Mucosa of stomach (tissue), 1 donor: Measurements from ENCODE around the gene MEGF6.

Source experiments
- H3K27me3 ChIP-seq: one replicate; pipeline ENCODE4 v1.7.0; 2013; ENCODE audit warnings: mild to moderate bottlenecking, low read length; ENCODE audit not compliant: control insufficient read depth, insufficient read depth
- H3K36me3 ChIP-seq: one replicate; pipeline ENCODE4 v1.7.0; 2013; ENCODE audit warnings: low read length; ENCODE audit not compliant: control insufficient read depth, insufficient read depth
- H3K4me1 ChIP-seq: one replicate; pipeline ENCODE4 v1.7.0; 2013; ENCODE audit warnings: mild to moderate bottlenecking, low read length; ENCODE audit not compliant: control insufficient read depth, insufficient read depth
- H3K4me3 ChIP-seq: one replicate; pipeline ENCODE4 v1.7.0; 2013; ENCODE audit warnings: low read length
- H3K9ac ChIP-seq: one replicate; pipeline ENCODE4 v1.7.0; 2013; ENCODE audit warnings: mild to moderate bottlenecking, low read length, moderate library complexity
- H3K9me3 ChIP-seq: one replicate; pipeline ENCODE4 v1.7.0; 2013; ENCODE audit warnings: mild to moderate bottlenecking, low read length, moderate library complexity; ENCODE audit not compliant: control insufficient read depth
- donor health status: Pancreatic carcinoma.

Gene MEGF6

DNA sequence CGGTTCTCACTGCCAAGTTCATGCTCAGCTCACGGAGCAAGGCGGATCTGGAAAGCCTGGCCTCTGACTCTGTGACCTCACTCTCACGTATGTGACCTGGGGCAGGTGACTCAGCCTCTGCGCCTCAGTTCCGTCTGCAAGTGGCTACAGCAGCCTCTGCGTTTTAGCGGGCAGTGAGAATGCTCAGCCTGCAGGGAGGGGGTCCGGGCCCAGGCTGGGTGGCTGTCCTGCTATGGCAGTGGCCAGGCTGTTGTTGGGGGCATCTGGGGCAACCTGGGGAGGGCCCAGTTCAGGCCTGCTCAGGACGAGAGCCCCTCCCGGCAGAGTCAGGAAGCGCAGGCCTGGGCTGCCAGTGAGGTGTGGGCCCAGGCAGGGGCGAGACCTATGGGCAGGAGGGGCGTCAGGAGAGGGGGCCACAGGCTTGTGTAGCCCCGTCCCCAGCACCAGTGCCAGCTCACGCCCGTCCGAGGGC is 128.9 kb downstream of the MEGF6 start:
- H3K27me3 ChIP-seq = no peaks in the 10 kb centered on the region
- H3K9me3 ChIP-seq = no peaks in the 10 kb centered on the region
- H3K36me3 ChIP-seq = no peaks in the 10 kb centered on the region
- no peak overlapping the region for H3K9ac ChIP-seq
- H3K4me3 ChIP-seq = no peak overlapping the region
- H3K4me1 ChIP-seq = peaks cover 36% of the 10 kb centered on the region

DNA sequence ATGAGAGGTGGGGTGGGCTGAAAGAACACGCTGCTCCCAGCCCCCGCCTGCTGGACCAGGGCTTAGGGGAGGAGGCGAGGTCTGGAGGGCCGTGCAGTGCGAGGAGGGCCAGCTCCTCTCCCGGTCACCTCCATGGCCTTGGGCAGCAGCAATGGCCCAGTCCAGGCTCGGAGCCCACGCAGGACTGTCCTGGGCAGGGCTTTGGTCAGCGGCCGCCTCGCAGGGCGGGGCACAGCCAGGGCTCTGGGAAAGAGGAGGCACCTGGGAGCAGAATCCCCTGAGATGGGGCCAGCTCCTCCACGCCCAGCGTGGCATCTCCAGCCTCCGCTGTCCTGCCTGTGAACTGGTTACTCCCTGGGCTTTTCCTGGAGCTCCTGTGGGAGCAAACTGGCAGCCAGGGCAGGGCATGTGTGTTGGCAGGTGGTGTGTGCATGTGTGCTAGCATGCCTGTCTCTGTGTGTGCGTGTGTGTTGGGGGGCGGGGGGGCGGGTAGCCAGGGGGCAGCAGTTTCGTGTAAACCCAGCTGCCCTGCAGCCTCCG is 129.4 kb downstream of the MEGF6 start:
- no peaks in the 10 kb centered on the region for H3K27me3 ChIP-seq
- peaks cover 36% of the 10 kb centered on the region for H3K4me1 ChIP-seq
- no peak overlapping the region for H3K9ac ChIP-seq
- no peaks in the 10 kb centered on the region for H3K36me3 ChIP-seq
- no peak overlapping the region for H3K4me3 ChIP-seq
- H3K9me3 ChIP-seq = no peaks in the 10 kb centered on the region

DNA sequence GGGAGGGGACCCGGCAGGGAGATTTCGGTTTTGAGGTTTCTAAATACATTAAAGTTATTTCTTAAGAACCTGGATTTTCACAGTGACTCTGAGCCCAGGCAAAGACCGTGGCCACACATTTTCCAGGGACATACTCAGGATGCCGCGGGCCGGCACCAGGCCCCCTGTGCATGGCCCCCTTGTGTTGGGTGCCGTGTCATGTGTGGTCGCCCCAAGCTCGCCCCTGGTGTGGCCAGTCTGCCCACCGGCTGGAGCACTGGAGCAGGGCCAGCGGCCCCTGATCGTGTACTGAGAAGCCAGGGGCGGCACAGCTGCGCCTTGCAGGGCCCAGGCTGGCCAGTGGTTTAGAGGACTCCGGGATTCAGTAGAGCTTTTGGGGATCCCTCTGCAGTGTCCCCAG is 130.3 kb downstream of the MEGF6 start:
- no peaks in the 10 kb centered on the region for H3K36me3 ChIP-seq
- no peak overlapping the region for H3K4me3 ChIP-seq
- H3K27me3 ChIP-seq = no peaks in the 10 kb centered on the region
- H3K4me1 ChIP-seq = peaks cover 36% of the 10 kb centered on the region
- no peaks in the 10 kb centered on the region for H3K9me3 ChIP-seq
- H3K9ac ChIP-seq = no peak overlapping the region

DNA sequence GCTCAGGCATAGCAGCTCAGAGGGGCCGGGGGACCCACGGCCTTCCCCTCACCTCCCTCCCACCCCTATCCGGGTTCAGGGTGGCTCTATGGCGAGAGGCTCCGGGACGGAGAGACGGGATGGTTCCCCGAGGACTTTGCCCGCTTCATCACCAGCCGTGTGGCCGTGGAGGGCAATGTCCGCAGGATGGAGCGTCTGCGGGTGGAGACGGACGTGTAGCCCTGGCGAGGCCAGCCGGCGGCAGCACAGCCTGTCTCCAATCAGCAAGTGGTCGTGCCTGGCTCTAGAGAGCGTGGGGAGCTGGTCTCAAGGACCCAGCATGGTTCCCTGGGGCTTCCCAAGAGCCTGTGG is 131.0 kb downstream of the MEGF6 start:
- Histone ChIP-seq H3K4me3 (no peak overlapping the region), H3K9ac (no peak overlapping the region), H3K27me3 (no peaks in the 10 kb centered on the region), H3K9me3 (no peaks in the 10 kb centered on the region), H3K36me3 (no peaks in the 10 kb centered on the region), H3K4me1 (peaks cover 36% of the 10 kb centered on the region)

- H3K9me3 ChIP-seq = no peaks in the 10 kb centered on the region
- H3K36me3 ChIP-seq = no peaks in the 10 kb centered on the region
- no peaks in the 10 kb centered on the region for H3K27me3 ChIP-seq
- H3K4me1 ChIP-seq = peaks cover 36% of the 10 kb centered on the region
- no peak overlapping the region for H3K4me3 ChIP-seq
- H3K9ac ChIP-seq = no peak overlapping the region
Observed at GRCh38 chr1:3479511-3480368, 131.6 kb downstream of the MEGF6 start.

- Histone ChIP-seq H3K27me3 (no peaks in the 10 kb centered on the region), H3K4me3 (no peak overlapping the region), H3K36me3 (peaks cover 5% of the 10 kb centered on the region), H3K9me3 (no peaks in the 10 kb centered on the region), H3K4me1 (peaks cover 25% of the 10 kb centered on the region), H3K9ac (no peak overlapping the region)
Observed at GRCh38 chr1:3478187-3478586, 133.1 kb downstream of the MEGF6 start.

DNA sequence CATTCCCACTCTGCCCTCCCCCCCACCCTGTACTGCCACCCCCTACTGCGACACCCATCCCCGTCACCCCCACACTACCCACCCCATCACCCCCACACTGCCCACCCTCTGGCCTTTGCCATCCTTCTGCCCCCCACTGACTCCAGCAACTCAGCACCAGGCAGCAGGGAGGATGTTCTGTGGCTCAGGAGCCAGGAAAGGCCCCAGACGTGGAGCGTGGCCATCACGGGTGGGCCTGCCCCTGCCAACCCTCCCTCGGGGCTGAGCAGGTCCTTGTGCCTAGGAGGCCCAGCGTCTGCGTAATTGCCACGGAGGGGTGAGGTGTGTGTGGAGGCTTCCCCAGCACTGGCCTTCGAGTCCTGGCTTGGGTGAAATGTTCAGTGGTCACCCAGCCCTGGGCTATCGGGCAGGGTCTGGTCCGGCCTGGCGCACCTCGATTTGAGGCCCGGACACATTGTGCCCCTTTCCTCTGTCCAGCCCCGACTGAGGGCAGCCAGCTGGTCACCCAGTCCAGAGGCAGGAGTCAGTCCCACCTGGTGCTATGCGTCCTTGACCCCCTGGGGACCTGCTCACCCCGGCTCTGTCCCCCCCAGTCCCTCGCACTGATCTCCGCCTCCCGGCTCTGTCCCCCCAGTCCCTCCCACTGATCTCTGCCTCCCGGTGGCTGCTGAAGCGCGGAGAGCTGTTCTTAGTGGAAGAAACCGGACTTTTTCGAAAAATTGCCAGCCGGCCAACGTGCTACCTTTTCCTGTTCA is 133.9 kb downstream of the MEGF6 start:
- Histone ChIP-seq H3K4me3 (no peak overlapping the region), H3K4me1 (peaks cover 17% of the 10 kb centered on the region), H3K9ac (no peak overlapping the region), H3K9me3 (no peaks in the 10 kb centered on the region), H3K27me3 (no peaks in the 10 kb centered on the region), H3K36me3 (peaks cover 5% of the 10 kb centered on the region)

GRCh38 chr1:3476666-3477065 is 134.6 kb downstream of the MEGF6 start:
- Histone ChIP-seq H3K9me3 (no peaks in the 10 kb centered on the region), H3K4me1 (peaks cover 12% of the 10 kb centered on the region), H3K9ac (no peak overlapping the region), H3K27me3 (no peaks in the 10 kb centered on the region), H3K4me3 (no peak overlapping the region), H3K36me3 (peaks cover 5% of the 10 kb centered on the region)

DNA sequence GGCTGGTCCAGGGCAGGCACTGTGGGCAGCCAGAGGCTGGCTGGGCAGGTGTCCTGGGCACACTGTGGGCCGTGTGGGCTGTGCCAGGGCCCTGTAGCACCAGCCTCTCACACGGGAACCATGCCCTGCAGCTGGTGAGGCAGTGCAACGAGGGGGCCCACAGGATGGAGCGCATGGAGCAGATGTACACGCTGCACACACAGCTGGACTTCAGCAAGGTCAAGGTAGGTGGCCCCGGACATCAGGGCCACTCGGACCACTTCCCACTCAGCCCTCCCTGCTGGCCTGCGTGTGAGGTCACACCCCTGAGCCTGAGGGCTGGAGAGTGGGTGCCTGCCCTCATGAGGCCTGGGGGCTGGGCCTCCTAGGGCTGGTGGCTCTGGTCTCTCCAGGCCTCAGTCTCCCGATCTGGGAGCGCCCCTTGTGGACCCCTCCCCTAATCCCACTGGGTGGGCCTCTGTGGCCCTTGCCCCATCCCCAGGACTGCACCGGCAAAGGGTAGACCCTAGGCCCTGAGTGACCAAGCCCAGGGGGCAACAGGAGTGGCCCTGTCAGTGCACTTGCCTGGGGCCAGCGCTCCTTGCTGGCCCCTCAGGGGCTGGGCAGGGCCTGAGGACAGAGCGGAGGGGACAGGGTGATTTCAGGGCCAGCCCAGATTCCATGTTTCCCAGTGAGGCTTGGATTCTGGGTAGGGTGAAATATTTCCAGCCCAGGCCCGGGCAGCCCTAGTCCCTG is 135.3 kb downstream of the MEGF6 start:
- Histone ChIP-seq H3K9ac (no peak overlapping the region), H3K27me3 (no peaks in the 10 kb centered on the region), H3K9me3 (no peaks in the 10 kb centered on the region), H3K4me1 (peaks cover 13% of the 10 kb centered on the region), H3K4me3 (no peak overlapping the region), H3K36me3 (peaks cover 5% of the 10 kb centered on the region)

DNA sequence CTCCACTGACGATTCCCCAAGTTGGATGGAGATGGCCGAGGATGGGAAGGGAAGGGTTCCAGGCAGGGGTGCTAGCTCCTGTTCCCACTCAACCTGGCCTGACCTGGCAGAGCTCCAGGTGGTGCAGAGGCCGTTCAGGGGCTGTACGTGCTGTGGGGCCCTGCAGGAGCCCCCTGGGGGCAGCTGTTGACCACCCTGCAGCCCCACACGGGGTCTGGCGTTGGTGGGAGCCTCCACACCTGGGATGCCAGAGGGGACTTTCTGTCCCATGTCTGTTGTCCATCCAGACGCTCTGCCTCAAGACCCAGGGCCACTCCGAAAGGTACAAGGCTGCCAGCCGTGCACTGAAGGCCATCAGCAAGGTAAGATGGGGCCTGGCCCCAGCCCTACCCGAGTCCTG is 136.9 kb downstream of the MEGF6 start:
- Histone ChIP-seq H3K9me3 (no peaks in the 10 kb centered on the region), H3K27me3 (no peaks in the 10 kb centered on the region), H3K36me3 (peaks cover 5% of the 10 kb centered on the region), H3K9ac (no peak overlapping the region), H3K4me1 (peaks cover 22% of the 10 kb centered on the region), H3K4me3 (no peak overlapping the region)

DNA sequence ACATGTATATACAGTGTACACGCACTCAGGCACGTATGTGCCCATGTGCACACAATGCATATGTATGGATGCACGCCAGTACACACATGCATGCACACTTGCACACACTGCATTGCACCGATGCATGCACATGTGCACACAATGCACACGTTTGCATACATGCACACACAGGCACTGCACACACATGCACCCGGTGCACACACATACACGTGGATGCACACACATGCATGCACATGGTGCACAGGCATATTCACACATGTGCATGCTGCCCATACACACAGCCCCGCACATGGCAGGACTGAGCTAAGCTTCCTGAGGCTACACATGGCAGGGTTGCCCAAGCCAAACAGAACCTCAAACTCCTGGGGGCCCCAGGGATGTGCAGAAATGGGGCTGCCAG is 137.3 kb downstream of the MEGF6 start:
- Histone ChIP-seq H3K9me3 (no peaks in the 10 kb centered on the region), H3K4me3 (no peak overlapping the region), H3K27me3 (no peaks in the 10 kb centered on the region), H3K4me1 (peaks cover 25% of the 10 kb centered on the region), H3K36me3 (peaks cover 5% of the 10 kb centered on the region), H3K9ac (no peak overlapping the region)
